Upper lobe of left lung (tissue), 4 donors: ENCODE measurements around the gene ATG7.

Experiments used
- CTCF ChIP-seq, 6 experiments: fragments of 450-650 bp in 4 of 6; fragments of 200-600 bp in 2 of 6; sonication (generic) in 2 of 6; IDR thresholded peaks; one replicate each; pipeline ENCODE4 v1.5.1; 2016 to 2019; ENCODE audit warnings: antibody characterized with exemption in 6 of 6
- POLR2A ChIP-seq, 4 donors: fragments of 450-650 bp; IDR thresholded peaks; one replicate each; pipeline ENCODE4 v1.5.1; 2016 to 2017; ENCODE audit warnings: antibody characterized with exemption in 4 of 4, mild to moderate bottlenecking in 2 of 4

- TF ChIP-seq POLR2A (IDR thresholded peaks at IDR 0.05) (no peak), CTCF (IDR thresholded peaks at IDR 0.05) (no peak)
Measured at GRCh38 chr3:11461226-11461625, 189.0 kb downstream of the ATG7 start.
